SKM-1 (cell line): Measurements from ENCODE around the gene FAM170B.

Experiments used
- DNase-seq: peaks from one replicate; lab custom pipeline; 2025; ENCODE audit not compliant: unreplicated experiment; lab: John Stamatoyannopoulos, UW

Gene FAM170B

GRCh38 chr10:49128854-49129253 is 5.0 kb downstream of the FAM170B start:
- no peak for DNase-seq

- no peak for DNase-seq
Observed at GRCh38 chr10:49123981-49124950, 9.6 kb downstream of the FAM170B start.

- DNase-seq, result no peak
Observed at GRCh38 chr10:49120911-49121310, 12.9 kb downstream of the FAM170B start.

GRCh38 chr10:49119746-49120145 is 14.1 kb downstream of the FAM170B start:
- no peak for DNase-seq

- no peak for DNase-seq
Observed at GRCh38 chr10:49118430-49119074, 15.3 kb downstream of the FAM170B start.

- no peak for DNase-seq
Observed at GRCh38 chr10:49117376-49118070, 16.3 kb downstream of the FAM170B start.

GRCh38 chr10:49116509-49117375 is 17.1 kb downstream of the FAM170B start:
- no peak for DNase-seq

GRCh38 chr10:49115796-49116508 is 17.9 kb downstream of the FAM170B start:
- no peak for DNase-seq

GRCh38 chr10:49115015-49115795 is 18.6 kb downstream of the FAM170B start, which contains the start of gene VSTM4:
Gene VSTM4 (minus strand): TSS chr10:49115522. CDS start chr10:49115485, 37 bp downstream.
- DNase-seq, result no peak

- DNase-seq, result no peak
Observed at GRCh38 chr10:49114718-49115014, 19.2 kb downstream of the FAM170B start.

- no peak for DNase-seq
Observed at GRCh38 chr10:49113741-49114141, 20.1 kb downstream of the FAM170B start.

GRCh38 chr10:49112851-49113250 is 21.0 kb downstream of the FAM170B start:
- no peak for DNase-seq

GRCh38 chr10:49112098-49112497 is 21.7 kb downstream of the FAM170B start:
- DNase-seq, result no peak

- no peak for DNase-seq
Observed at GRCh38 chr10:49111320-49111698, 22.5 kb downstream of the FAM170B start.

- no peak for DNase-seq
Observed at GRCh38 chr10:49110684-49111319, 23.0 kb downstream of the FAM170B start.

- DNase-seq, result no peak
Observed at GRCh38 chr10:49109669-49110340, 24.0 kb downstream of the FAM170B start.

- DNase-seq, result no peak
Observed at GRCh38 chr10:49108656-49109055, 25.2 kb downstream of the FAM170B start.

GRCh38 chr10:49107887-49108267 is 25.9 kb downstream of the FAM170B start:
- DNase-seq, result no peak
